A549 treated with AZD2906 at 1 μM for 4 hours (cell line): ENCODE results near the gene RAP1GAP2. TPM values are rescaled to one million over a fixed set of nuclear protein-coding genes. Genes with fewer than 3 reads are reported as not detected.

Experiments used
- total RNA-seq: library from RNA; stranded (reverse); fragments of 200-300 nt; extraction: Qiagen RNA extraction; gene quantifications from 5 replicates; pipeline ENCODE4 v1.2.3, GENCODE V29; 2022

Gene RAP1GAP2
- 25.1 to 32.1 TPM (median 30.7 TPM) in 5 replicates for total RNA-seq

DNA sequence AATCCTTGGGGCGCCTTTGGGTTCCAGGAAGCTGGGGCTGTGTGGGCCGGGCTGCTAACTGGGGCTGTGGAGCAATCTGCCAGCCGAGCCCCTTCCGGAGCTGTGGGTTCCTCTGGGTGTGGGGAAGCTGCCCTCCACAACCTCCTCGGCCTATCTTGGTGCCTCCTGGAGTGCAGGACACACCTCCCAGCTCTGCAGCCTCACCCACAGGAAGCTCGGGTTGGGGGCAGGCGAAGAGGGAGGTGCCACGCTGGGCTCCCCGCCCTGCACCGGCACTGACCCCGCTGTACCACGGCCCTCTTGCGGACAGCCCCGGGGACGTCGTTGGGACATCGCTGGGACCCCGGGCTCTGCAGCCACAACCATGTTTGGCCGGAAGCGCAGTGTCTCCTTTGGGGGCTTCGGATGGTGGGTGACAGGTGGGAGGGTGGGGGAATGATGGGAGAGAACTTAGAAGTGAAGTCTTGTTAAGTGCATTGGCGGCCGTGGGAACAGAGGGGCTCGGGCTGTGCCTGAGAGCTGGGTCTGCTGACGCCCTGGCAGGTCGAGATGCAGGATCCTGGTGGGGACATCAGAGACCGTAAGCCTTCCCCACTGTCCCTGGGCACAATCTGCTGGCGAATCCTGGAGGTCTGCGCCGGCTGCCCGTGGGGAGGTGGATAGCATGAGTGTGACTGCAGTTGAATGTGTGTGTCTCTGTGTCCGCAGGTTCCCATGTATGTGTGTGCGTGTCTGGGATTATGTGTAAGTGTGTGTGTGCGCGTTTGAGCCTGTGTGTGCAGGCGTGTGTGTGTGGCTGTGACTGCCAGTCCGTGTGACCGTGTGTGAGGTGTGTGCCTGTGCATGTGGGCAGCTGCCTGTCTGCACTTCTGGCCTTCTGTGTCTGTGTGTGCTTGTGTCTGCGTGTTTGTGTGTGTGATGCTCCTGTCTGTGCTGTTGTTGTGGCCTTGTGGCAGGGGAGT lies at the start of gene RAP1GAP2:
RAP1GAP2 (plus strand) TSS at position 275 of the 962 bp plus-strand sequence; CDS start at position 365, 90 bp downstream.

DNA sequence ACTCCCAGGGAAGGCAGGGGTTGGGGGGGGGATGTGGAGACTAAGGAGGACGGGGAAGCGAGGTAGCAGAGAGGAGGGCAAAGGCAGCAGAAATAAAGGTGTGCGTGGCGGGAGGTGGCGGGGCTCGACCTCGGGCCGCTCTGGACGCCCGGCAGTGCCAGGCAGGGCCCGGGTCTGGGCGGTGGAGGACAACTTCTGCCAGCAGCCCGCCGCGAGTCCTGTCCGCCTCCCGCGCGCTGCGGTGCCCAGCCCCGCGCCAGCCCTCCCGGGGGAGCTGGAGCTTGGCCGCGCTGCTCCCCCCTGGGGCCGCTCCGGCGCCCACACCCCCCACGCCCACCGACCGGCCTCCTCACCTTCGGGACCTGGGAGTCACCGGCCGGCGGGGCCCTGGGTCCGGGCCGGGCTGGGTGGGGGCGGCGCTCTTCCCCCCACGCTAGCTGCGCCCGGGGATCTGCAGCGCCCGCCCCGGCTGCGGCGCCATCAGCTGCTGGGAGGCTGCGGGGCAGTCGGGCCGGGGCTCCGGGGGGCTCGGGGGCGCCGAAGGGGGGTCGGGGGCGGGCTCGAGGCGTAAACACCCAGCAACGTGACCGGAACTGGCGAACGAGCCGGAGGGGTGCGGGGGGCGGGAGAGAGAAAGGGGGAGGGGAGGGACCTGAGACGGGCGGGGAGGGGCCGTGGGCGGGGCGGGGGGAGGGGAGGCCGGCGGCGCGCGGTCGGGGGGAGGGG lies 47.0 kb upstream of the RAP1GAP2 start, which contains the start of gene CCDC92B:
CCDC92B (minus strand) TSS at position 595 of the 726 bp plus-strand sequence. CDS start 14,507 bp downstream, outside the sequence.

DNA sequence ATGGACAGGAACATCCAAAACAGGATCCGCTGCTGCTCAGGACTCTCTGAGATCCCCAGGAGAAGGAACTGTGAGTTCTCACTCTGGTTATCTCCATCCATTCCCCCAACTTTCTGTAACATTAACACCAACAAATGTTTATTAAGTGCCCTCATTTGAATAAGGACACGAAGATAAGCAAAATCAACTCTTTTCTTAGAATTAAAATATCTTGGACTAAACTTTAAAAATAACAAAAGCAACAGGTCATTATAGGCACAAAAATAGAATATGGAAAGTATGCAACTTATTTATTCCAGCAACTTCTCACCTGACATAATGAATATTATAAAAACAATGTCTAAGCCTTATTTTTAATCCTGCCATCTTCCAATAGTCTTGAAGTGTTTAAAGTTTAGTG lies 267.3 kb downstream of the RAP1GAP2 start, which contains the start of gene OR1D5:
OR1D5 (minus strand) TSS at position 101 of the 400 bp plus-strand sequence; CDS start at position 101, 0 bp downstream.

Other genes starting within 250 kb of the RAP1GAP2 start
- 167 to 190 TPM (median 183 TPM) in 5 replicates for gene PAFAH1B1, start 202.8 kb upstream of the RAP1GAP2 start, total RNA-seq
- 89.5 to 125 TPM (median 110 TPM) in 5 replicates for gene CLUH, start 84.7 kb upstream of the RAP1GAP2 start, total RNA-seq
- 0.09 to 0.24 TPM (median 0.19 TPM) in 5 replicates for gene CCDC92B, start 46.8 kb upstream of the RAP1GAP2 start, total RNA-seq